Fibroblast of the aortic adventitia (primary cell): Measurements from ENCODE around the gene ZNF557. TPM values are rescaled to one million over a fixed set of nuclear protein-coding genes. Genes with fewer than 3 reads are reported as not detected.

Experiments
- DNase-seq: peaks from one replicate; pipeline ENCODE4 v3.0.0-alpha.2; 2010; ENCODE audit warnings: low read depth
- H3K4me3 ChIP-seq: 2 replicates; pipeline ENCODE4 v1.5.1; 2011; ENCODE audit warnings: low read depth, mild to moderate bottlenecking, control low read depth, low read length, moderate library complexity
- CTCF ChIP-seq: IDR thresholded peaks from 2 replicates; pipeline ENCODE4 v1.5.1; 2011; ENCODE audit warnings: mild to moderate bottlenecking, low read length, control low read depth, inconsistent platforms; ENCODE audit not compliant: insufficient read depth
- total RNA-seq: library from RNA; depleted of rRNA; stranded (reverse); fragments of >200 nt; gene quantifications from 2 replicates; pipeline ENCODE4 v1.2.3, GENCODE V29; 2012; ENCODE audit warnings: low replicate concordance

ZNF557 gene
- total RNA-seq, 1 donor: 15.8 TPM

- H3K4me3 ChIP-seq: peak overlapping the region; percentile 81
- peak; percentile 92 for DNase-seq
- no peak for TF ChIP-seq CTCF
Measured at GRCh38 chr19:7098701-7099596, 29.4 kb downstream of the ZNF557 start.

GRCh38 chr19:7099597-7099921 is 30.1 kb downstream of the ZNF557 start:
- no peak for TF ChIP-seq CTCF
- no peak for DNase-seq
- H3K4me3 ChIP-seq: peak overlapping the region; percentile 81

- no peak for TF ChIP-seq CTCF
- no peak for DNase-seq
Measured at GRCh38 chr19:7101498-7102253, 32.2 kb downstream of the ZNF557 start.

GRCh38 chr19:7104747-7105447 is 35.4 kb downstream of the ZNF557 start:
- DNase-seq: no peak
- TF ChIP-seq CTCF: no peak
- H3K4me3 ChIP-seq: no peak overlapping the region

More at GRCh38 chr19:7101498-7102253, 32.2 kb downstream of the ZNF557 start:
- H3K4me3 ChIP-seq: no peak overlapping the region

GRCh38 chr19:7106711-7107657 is 37.5 kb downstream of the ZNF557 start:
- no peak overlapping the region for H3K4me3 ChIP-seq
- no peak for DNase-seq
- no peak for TF ChIP-seq CTCF
